Measurements from ENCODE around the gene SH3RF3.

DNA sequence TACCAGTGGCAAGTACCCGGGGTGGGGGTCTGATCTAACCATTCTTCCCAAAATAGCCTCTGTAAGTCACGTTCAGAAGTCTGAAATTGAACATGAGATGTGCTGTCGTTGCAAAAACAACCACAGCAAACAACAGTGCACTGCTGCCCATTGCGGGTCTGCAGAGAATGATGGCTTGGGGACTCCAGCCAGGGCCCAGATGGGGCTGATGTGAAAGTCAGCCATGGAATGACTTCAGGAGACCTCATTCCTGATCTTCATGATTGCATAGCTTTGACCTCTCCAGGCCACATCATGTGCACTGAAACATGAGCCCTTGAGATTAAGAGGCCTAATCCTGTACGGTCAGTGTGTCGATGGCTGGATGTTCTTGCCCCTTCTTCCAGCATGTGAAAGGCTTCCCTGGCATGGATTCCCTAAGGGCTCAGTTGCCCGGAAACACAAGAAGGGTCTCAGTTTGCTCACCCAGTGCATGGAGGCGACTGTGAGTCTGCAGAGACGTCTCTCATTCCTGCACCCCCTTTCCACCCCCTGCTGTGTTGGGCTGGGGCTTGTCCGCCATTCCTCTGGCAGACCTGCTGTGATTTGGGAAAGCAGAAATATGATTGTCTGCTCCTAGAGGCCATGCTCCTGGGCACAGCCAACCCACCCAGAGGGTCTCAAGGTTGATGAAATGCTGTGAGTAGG, 293.2 kb downstream of the SH3RF3 start:
- TF ChIP-seq CTCF (IDR thresholded peaks at IDR 0.05) (no peak), POLR2AphosphoS5 (IDR thresholded peaks at IDR 0.05) (no peak), POLR2A (IDR thresholded peaks at IDR 0.05) (no peak)

All from breast epithelium (tissue), 3 donors.